Measurements from ENCODE around the gene CAMKMT.

- TF ChIP-seq CTCF (conservative IDR thresholded peaks at IDR 0.05) = no peak
- no peak for TF ChIP-seq ZFX (IDR thresholded peaks at IDR 0.05)
Observed at GRCh38 chr2:44335806-44336538, 25.8 kb upstream of the CAMKMT start.
